Measurements from ENCODE around the gene NUP62.
A peak's percentile ranks its signal among the peaks of the same experiment; 100 is the strongest.
"Not testable (repeated sequence)": the region's sequence is repeated elsewhere in the genome, so short reads cannot be mapped to it uniquely, and the experiment has no call there.

NUP62 gene

GRCh38 chr19:49929121-49929610, at the start of gene NUP62, which contains the start of gene ATF5:
Gene NUP62 (minus strand): TSS chr19:49929504. CDS start chr19:49909807, 19,697 bp downstream.
Gene ATF5 (plus strand): TSS chr19:49929205. CDS start chr19:49930851, 1,646 bp downstream.
- peak; percentile 83 for DNase-seq

- no peak for DNase-seq
Observed at GRCh38 chr19:49978324-49978723, 49.0 kb upstream of the NUP62 start.

- no peak for DNase-seq
Observed at GRCh38 chr19:49977881-49978280, 48.6 kb upstream of the NUP62 start.

- DNase-seq, result no peak
Observed at GRCh38 chr19:49977076-49977475, 47.8 kb upstream of the NUP62 start.

GRCh38 chr19:49976496-49976895, 47.2 kb upstream of the NUP62 start:
- no peak for DNase-seq

- DNase-seq, result no peak
Observed at GRCh38 chr19:49975051-49975450, 45.7 kb upstream of the NUP62 start.

- no peak for DNase-seq
Observed at GRCh38 chr19:49973987-49974386, 44.7 kb upstream of the NUP62 start.

GRCh38 chr19:49972841-49973240, 43.5 kb upstream of the NUP62 start:
- DNase-seq, result no peak

- DNase-seq, result no peak
Observed at GRCh38 chr19:49971991-49972411, 42.7 kb upstream of the NUP62 start.

- not testable (repeated sequence) for DNase-seq
Observed at GRCh38 chr19:49969355-49969754, 40.1 kb upstream of the NUP62 start.

- DNase-seq, result no peak
Observed at GRCh38 chr19:49968279-49968922, 39.1 kb upstream of the NUP62 start.

GRCh38 chr19:49960980-49961379, 31.7 kb upstream of the NUP62 start, which contains the start of gene SIGLEC11:
Gene SIGLEC11 (minus strand): TSS chr19:49961172. CDS start chr19:49961081, 91 bp downstream.
- DNase-seq, result not testable (repeated sequence)

GRCh38 chr19:49959892-49960291, 30.6 kb upstream of the NUP62 start:
- not testable (repeated sequence) for DNase-seq

GRCh38 chr19:49958596-49958995, 29.3 kb upstream of the NUP62 start:
- not testable (repeated sequence) for DNase-seq

GRCh38 chr19:49958144-49958543, 28.8 kb upstream of the NUP62 start:
- DNase-seq, result not testable (repeated sequence)

GRCh38 chr19:49957262-49957915, 28.1 kb upstream of the NUP62 start:
- DNase-seq, result no peak

- no peak for DNase-seq
Observed at GRCh38 chr19:49956115-49956495, 26.8 kb upstream of the NUP62 start.

- no peak for DNase-seq
Observed at GRCh38 chr19:49954933-49955332, 25.6 kb upstream of the NUP62 start.

- no peak for DNase-seq
Observed at GRCh38 chr19:49954092-49954829, 25.0 kb upstream of the NUP62 start.

GRCh38 chr19:49953416-49953815, 24.1 kb upstream of the NUP62 start:
- no peak for DNase-seq

- DNase-seq, result no peak
Observed at GRCh38 chr19:49952906-49953305, 23.6 kb upstream of the NUP62 start.

GRCh38 chr19:49952479-49952836, 23.2 kb upstream of the NUP62 start:
- no peak for DNase-seq

- DNase-seq, result no peak
Observed at GRCh38 chr19:49951806-49952478, 22.6 kb upstream of the NUP62 start.
